Endothelial cell (in vitro differentiated cells): ENCODE data around the gene PFDN2. TPM values are rescaled to one million over a fixed set of nuclear protein-coding genes. Genes with fewer than 3 reads are reported as not detected.

Source experiments
- DNase-seq: peaks from one replicate; pipeline ENCODE4 v3.0.0; 2021; ENCODE audit warnings: low spot score
- H3K27ac Mint-ChIP-seq: one replicate; pipeline ENCODE4 v1.8.0; 2021; ENCODE audit warnings: mixed read lengths, inconsistent platforms; ENCODE audit not compliant: unreplicated experiment
- H3K27me3 Mint-ChIP-seq: one replicate; pipeline ENCODE4 v1.8.0; 2021; ENCODE audit warnings: mild to moderate bottlenecking, moderate library complexity, mixed read lengths, inconsistent platforms; ENCODE audit not compliant: unreplicated experiment
- H3K36me3 Mint-ChIP-seq: one replicate; pipeline ENCODE4 v1.8.0; 2021; ENCODE audit warnings: mild to moderate bottlenecking, low read depth, mixed read lengths, inconsistent platforms; ENCODE audit not compliant: unreplicated experiment
- H3K4me1 Mint-ChIP-seq: one replicate; pipeline ENCODE4 v1.8.0; 2021; ENCODE audit warnings: mild to moderate bottlenecking, mixed read lengths, inconsistent platforms; ENCODE audit not compliant: unreplicated experiment
- H3K4me3 Mint-ChIP-seq: one replicate; pipeline ENCODE4 v1.8.0; 2021; ENCODE audit warnings: mild to moderate bottlenecking, mixed read lengths, inconsistent platforms; ENCODE audit not compliant: unreplicated experiment
- H3K9me3 Mint-ChIP-seq: one replicate; pipeline ENCODE4 v1.8.0; 2021; ENCODE audit warnings: mixed read lengths, inconsistent platforms; ENCODE audit not compliant: unreplicated experiment
- long read RNA-seq: library from polyadenylated mRNA; unstranded; transcript quantifications from one replicate; pipeline ENCODE4 v2.0.0, GENCODE V29; 2020; ENCODE audit not compliant: unreplicated experiment
- total RNA-seq: library from RNA; stranded (reverse); fragmentation: NEBNext Ultra II Directional; extraction: Animal tissue kit (Norgen Biotek cat#: 25700); gene quantifications from one replicate; pipeline ENCODE4 v1.2.1, GENCODE V29; 2021; ENCODE audit not compliant: unreplicated experiment
- TF ChIP-seq, protein P1 (sequence below): fragments of 200-600 bp; sonication (generic); IDR thresholded peaks from one replicate; pipeline ENCODE4 v1.5.0; 2021; ENCODE audit warnings: antibody characterized with exemption; ENCODE audit not compliant: unreplicated experiment

Gene PFDN2
- 73.8 TPM for total RNA-seq
- long read RNA-seq, transcript PFDN2-201 (4 exons, 677 nt): major isoform, 27 of 28 reads
- long read RNA-seq, partial matches to known transcripts: 0 of 28 reads
- long read RNA-seq, other reads (novel, unspliced or antisense): 1 of 28 reads

GRCh38 chr1:161117759-161118581 lies at the start of gene PFDN2, which contains the start of gene NIT1:
TSS of gene PFDN2 (minus strand) at chr1:161118037. CDS start at chr1:161118026, 11 bp downstream.
TSS of gene NIT1 (plus strand) at chr1:161118105. CDS start at chr1:161118177, 72 bp downstream.
- H3K9me3 Mint-ChIP-seq: no peaks in the 10 kb centered on the region
- peak; percentile 88 for DNase-seq
- peak within 1 kb of the TSS; percentile 95 for H3K27ac Mint-ChIP-seq
- peak within 1 kb of the TSS; percentile 95 for H3K4me3 Mint-ChIP-seq
- TF ChIP-seq, protein P1, sequence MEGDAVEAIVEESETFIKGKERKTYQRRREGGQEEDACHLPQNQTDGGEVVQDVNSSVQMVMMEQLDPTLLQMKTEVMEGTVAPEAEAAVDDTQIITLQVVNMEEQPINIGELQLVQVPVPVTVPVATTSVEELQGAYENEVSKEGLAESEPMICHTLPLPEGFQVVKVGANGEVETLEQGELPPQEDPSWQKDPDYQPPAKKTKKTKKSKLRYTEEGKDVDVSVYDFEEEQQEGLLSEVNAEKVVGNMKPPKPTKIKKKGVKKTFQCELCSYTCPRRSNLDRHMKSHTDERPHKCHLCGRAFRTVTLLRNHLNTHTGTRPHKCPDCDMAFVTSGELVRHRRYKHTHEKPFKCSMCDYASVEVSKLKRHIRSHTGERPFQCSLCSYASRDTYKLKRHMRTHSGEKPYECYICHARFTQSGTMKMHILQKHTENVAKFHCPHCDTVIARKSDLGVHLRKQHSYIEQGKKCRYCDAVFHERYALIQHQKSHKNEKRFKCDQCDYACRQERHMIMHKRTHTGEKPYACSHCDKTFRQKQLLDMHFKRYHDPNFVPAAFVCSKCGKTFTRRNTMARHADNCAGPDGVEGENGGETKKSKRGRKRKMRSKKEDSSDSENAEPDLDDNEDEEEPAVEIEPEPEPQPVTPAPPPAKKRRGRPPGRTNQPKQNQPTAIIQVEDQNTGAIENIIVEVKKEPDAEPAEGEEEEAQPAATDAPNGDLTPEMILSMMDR: no peak
- H3K36me3 Mint-ChIP-seq: peaks cover 30% of the 10 kb centered on the region
- peaks cover 56% of the 10 kb centered on the region for H3K4me1 Mint-ChIP-seq
- H3K27me3 Mint-ChIP-seq: peaks cover 9% of the 10 kb centered on the region

- Mint-ChIP-seq H3K27me3 (peaks cover 11% of the 10 kb centered on the region), H3K9me3 (no peaks in the 10 kb centered on the region), H3K36me3 (peaks cover 32% of the 10 kb centered on the region), H3K4me3 (peak overlapping the region; percentile 94), H3K4me1 (peaks cover 26% of the 10 kb centered on the region), H3K27ac (peak overlapping the region; percentile 83)
- TF ChIP-seq, protein P1: no peak
- DNase-seq: peak; percentile 31
Observed at GRCh38 chr1:161166669-161167548, 49.1 kb upstream of the PFDN2 start.

- TF ChIP-seq, protein P1: peak; percentile 26
- Mint-ChIP-seq H3K27me3 (peaks cover 11% of the 10 kb centered on the region), H3K36me3 (peaks cover 30% of the 10 kb centered on the region), H3K4me1 (peaks cover 33% of the 10 kb centered on the region), H3K27ac (peak within 1 kb of the TSS; percentile 98), H3K4me3 (peak within 1 kb of the TSS; percentile 94), H3K9me3 (no peaks in the 10 kb centered on the region)
- peak; percentile 87 for DNase-seq
Observed at GRCh38 chr1:161165742-161166668, 48.2 kb upstream of the PFDN2 start, which contains the start of gene PPOX. TSS of gene PPOX (plus strand) at chr1:161166426. CDS start at chr1:161166848, 422 bp downstream.

DNA sequence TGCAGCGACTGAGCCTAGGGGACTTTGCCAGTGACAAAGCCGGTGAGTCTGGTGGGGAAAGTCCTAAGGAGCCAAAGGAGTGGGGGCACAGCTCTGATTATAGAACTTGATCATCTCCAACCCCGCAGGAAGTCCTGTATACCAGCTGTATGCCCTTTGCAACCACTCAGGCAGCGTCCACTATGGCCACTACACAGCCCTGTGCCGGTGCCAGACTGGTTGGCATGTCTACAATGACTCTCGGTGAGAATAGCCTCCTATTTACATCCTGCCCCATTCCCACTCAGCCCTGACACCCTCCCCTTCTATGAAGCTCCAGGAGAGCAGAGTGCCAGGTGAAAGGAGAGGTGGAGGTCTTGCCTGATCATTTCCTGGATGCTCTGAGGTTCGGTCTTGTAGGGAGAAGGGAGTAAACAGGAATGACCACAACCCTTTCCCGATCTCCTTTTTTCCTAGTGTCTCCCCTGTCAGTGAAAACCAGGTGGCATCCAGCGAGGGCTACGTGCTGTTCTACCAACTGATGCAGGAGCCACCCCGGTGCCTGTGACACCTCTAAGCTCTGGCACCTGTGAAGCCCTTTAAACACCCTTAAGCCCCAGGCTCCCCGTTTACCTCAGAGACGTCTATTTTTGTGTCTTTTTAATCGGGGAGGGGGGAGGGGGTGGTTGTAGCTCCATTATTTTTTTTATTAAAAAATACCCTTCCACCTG lies 47.2 kb upstream of the PFDN2 start:
- peaks cover 28% of the 10 kb centered on the region for H3K36me3 Mint-ChIP-seq
- no peak overlapping the region for H3K4me3 Mint-ChIP-seq
- no peaks in the 10 kb centered on the region for H3K9me3 Mint-ChIP-seq
- TF ChIP-seq, protein P1: no peak
- H3K27ac Mint-ChIP-seq: peak overlapping the region; percentile 82
- peaks cover 35% of the 10 kb centered on the region for H3K4me1 Mint-ChIP-seq
- no peak for DNase-seq
- peaks cover 12% of the 10 kb centered on the region for H3K27me3 Mint-ChIP-seq
